ENCODE results near the gene EHMT2. TPM values are rescaled to one million over a fixed set of nuclear protein-coding genes. Genes with fewer than 3 reads are reported as not detected.

EHMT2 gene
- total and polyA plus RNA-seq, 2 of the 4 experiments (the other 2 are of a cell fraction), result 38.0 to 51.2 TPM

DNA sequence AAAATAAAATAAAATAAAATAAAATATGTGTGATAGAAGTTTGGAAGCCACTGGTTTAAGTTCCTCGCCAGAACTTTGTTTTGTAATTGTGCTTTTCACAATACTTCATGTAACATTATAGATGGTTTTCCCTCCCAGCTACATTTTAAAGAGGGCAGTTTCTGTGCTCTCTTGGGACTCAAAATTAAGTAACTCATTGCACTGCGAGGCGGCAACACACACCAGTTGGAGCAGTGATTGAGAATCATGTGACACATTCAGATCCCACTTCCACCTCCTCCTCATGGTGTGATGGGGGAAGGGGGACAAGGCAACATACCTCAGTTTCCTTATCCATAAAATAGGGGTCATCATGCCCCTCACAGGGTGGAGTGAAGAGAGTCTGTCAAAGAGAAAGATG lies 37.5 kb upstream of the EHMT2 start:
- BruUV-seq (replicated peaks), result no TSS peak
- TF ChIP-seq, protein P1, sequence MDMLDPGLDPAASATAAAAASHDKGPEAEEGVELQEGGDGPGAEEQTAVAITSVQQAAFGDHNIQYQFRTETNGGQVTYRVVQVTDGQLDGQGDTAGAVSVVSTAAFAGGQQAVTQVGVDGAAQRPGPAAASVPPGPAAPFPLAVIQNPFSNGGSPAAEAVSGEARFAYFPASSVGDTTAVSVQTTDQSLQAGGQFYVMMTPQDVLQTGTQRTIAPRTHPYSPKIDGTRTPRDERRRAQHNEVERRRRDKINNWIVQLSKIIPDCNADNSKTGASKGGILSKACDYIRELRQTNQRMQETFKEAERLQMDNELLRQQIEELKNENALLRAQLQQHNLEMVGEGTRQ (IDR thresholded peaks at IDR 0.05; ENCODE audit: low read depth, low read length), result no peak
- TF ChIP-seq CHD1 (IDR thresholded peaks at IDR 0.05; ENCODE audit: low read depth, low read length) (no peak), SMC3 (IDR thresholded peaks at IDR 0.05; ENCODE audit: low read depth, low read length) (no peak), RCOR1 (IDR thresholded peaks at IDR 0.05; ENCODE audit: insufficient replicate concordance, low read length) (no peak), BHLHE40 (IDR thresholded peaks at IDR 0.05; ENCODE audit: low read depth, low read length) (no peak), CEBPB (IDR thresholded peaks at IDR 0.05; ENCODE audit: low read depth, low read length) (no peak)
- Histone ChIP-seq H4K20me1 (ENCODE audit: insufficient read depth, low read length) (no peaks in the 10 kb centered on the region), H3K4me1 (ENCODE audit: control insufficient read depth, insufficient read depth, low read length) (peaks cover under 1% of the 10 kb centered on the region), H2BK120ac (ENCODE audit: low read depth, low read length) (no peak overlapping the region), H3K23ac (ENCODE audit: low read depth, low read length) (no peak overlapping the region), H3K79me1 (ENCODE audit: low read depth in 1 of 2, low read length in 2 of 2) (no peaks in the 10 kb centered on the region), H3K56ac (ENCODE audit: extremely low read depth, insufficient read depth, low read length) (no peak overlapping the region), H3K36me3 (ENCODE audit: control insufficient read depth, insufficient read depth, low read length) (no peaks in the 10 kb centered on the region), H2AFZ (replicated peaks; ENCODE audit: low read length, poor library complexity) (no peak overlapping the region), H3K4ac (ENCODE audit: low read depth, low read length) (no peak overlapping the region), H4K5ac (ENCODE audit: low read depth, low read length) (no peak overlapping the region), H3K14ac (replicated peaks; ENCODE audit: low read depth, low read length) (no peak overlapping the region), H2BK15ac (ENCODE audit: low read depth, low read length) (no peak overlapping the region), H3K27me3 (ENCODE audit: control insufficient read depth, insufficient read depth, low read length) (peaks cover 8% of the 10 kb centered on the region), H2AK9ac (replicated peaks; ENCODE audit: low read depth, low read length, poor library complexity) (no peak overlapping the region), H3K18ac (ENCODE audit: low read depth, low read length) (no peak overlapping the region), H3K9ac (ENCODE audit: low read depth, low read length) (no peak overlapping the region), H3K4me2 (ENCODE audit: low read depth, low read length) (no peak overlapping the region), H3K9me1 (ENCODE audit: insufficient read depth, low read length) (no peaks in the 10 kb centered on the region), H2AK5ac (ENCODE audit: low read depth, low read length) (no peak overlapping the region), H2BK20ac (ENCODE audit: low read depth, low read length) (no peak overlapping the region), H4K8ac (ENCODE audit: low read depth in 2 of 2, low read length in 2 of 2) (no peak overlapping the region), H3K27ac (ENCODE audit: insufficient read depth, low read length) (no peak overlapping the region), H4K91ac (ENCODE audit: insufficient read depth, low read depth, low read length) (no peak overlapping the region), H3K9me3 (ENCODE audit: control insufficient read depth, insufficient read depth, low read length) (no peaks in the 10 kb centered on the region), H3K4me3 (ENCODE audit: insufficient read depth, low read depth, low read length) (no peak overlapping the region), H2BK5ac (ENCODE audit: low read depth, low read length, poor library complexity, severe bottlenecking) (no peak overlapping the region)
- intact Hi-C loops (cut with micrococcal nuclease), result no loop called here
- ChIA-PET POLR2A (ENCODE audit: unreplicated experiment) (no interaction called here), CTCF (no interaction called here)
- DNase-seq (no peak), ATAC-seq (ENCODE audit: low read depth) (no peak)
- dilution Hi-C loops (cut with HindIII; ENCODE audit: low sequenced_read_pairs, unreplicated experiment), result no loop called here
- in situ Hi-C loops (cut with MboI; ENCODE audit: low sequenced_read_pairs), result no loop called here
- WGBS, 2 experiments (ENCODE audit: extremely low coverage in 2 of 2, insufficient read length in 1 of 2), result no CpG with 5 or more reads among the region's 3 CpGs
